Measurements from ENCODE around the gene ITGAL.

DNA sequence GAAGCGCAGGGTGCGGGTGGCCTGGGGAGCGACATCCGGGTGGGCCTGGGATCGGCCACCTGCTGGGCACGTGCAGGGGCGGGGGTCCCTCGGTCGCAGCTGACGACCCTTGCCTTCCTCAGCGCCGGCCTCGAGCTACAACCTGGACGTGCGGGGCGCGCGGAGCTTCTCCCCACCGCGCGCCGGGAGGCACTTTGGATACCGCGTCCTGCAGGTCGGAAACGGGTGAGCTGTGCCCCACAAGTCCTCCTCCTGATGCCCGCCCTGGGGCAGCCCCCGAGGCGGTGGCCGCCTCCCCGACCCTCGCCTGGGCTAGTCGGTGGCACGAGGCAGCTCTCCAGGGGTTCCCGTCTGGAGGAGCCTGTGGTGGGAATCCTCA is 1.5 kb downstream of the ITGAL start:
- TF ChIP-seq CTCF (IDR thresholded peaks at IDR 0.05; ENCODE audit: extremely low read depth in 1 of 2, insufficient read depth in 1 of 2, low read depth in 1 of 2, low read length in 2 of 2) (no peak), POLR2AphosphoS5 (IDR thresholded peaks at IDR 0.05; ENCODE audit: insufficient read depth, low read depth, low read length) (no peak), EZH2 (IDR thresholded peaks at IDR 0.05; ENCODE audit: borderline replicate concordance, low read depth, low read length, severe bottlenecking) (peak; percentile 64), POLR2A (IDR thresholded peaks at IDR 0.05; ENCODE audit: low read depth, low read length) (no peak), GATA2 (IDR thresholded peaks at IDR 0.05; ENCODE audit: insufficient read depth, insufficient read length, low read depth, low read length) (no peak), FOS (IDR thresholded peaks at IDR 0.05; ENCODE audit: borderline replicate concordance, insufficient read depth, low read length) (no peak)
- TF ChIP-seq, protein P1, sequence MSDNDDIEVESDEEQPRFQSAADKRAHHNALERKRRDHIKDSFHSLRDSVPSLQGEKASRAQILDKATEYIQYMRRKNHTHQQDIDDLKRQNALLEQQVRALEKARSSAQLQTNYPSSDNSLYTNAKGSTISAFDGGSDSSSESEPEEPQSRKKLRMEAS (IDR thresholded peaks at IDR 0.05; ENCODE audit: insufficient read depth, insufficient read length), result no peak

All from endothelial cell of umbilical vein (primary cell).